Cardiac muscle cell (in vitro differentiated cells and primary cell): ENCODE measurements around the gene FBXL19. TPM values are rescaled to one million over a fixed set of nuclear protein-coding genes. Genes with fewer than 3 reads are reported as not detected.

Source experiments
- DNase-seq, 2 donors: peaks; one replicate each; pipeline versions ENCODE4 v3.0.0 to v3.0.0-alpha.2; 2010 to 2017; ENCODE audit warnings: low read depth in 1 of 2, low spot score in 1 of 2
- H3K27ac ChIP-seq: fragments of 200-600 bp; sonication (generic); 2 replicates; pipeline ENCODE4 v1.5.1; 2016
- H3K27me3 ChIP-seq: fragments of 200-600 bp; sonication (generic); 2 replicates; pipeline ENCODE4 v1.6.0; 2016; ENCODE audit warnings: control low read depth
- H3K36me3 ChIP-seq: fragments of 200-600 bp; sonication (generic); 2 replicates; pipeline ENCODE4 v1.5.1; 2016; ENCODE audit warnings: control low read depth
- H3K4me1 ChIP-seq: fragments of 200-600 bp; sonication (generic); 2 replicates; pipeline ENCODE4 v1.8.1; 2017; ENCODE audit warnings: low read depth, mild to moderate bottlenecking, mixed run types
- H3K4me3 ChIP-seq: fragments of 200-600 bp; sonication (generic); 2 replicates; pipeline ENCODE4 v1.5.1; 2016; ENCODE audit warnings: mild to moderate bottlenecking
- H3K9me3 ChIP-seq: fragments of 200-600 bp; sonication (generic); 2 replicates; pipeline ENCODE4 v1.5.1; 2017; ENCODE audit warnings: low read depth, mild to moderate bottlenecking, control low read depth
- CTCF ChIP-seq: IDR thresholded peaks from 2 replicates; pipeline ENCODE4 v1.5.1; 2012; ENCODE audit warnings: low read depth, mild to moderate bottlenecking, low read length
- polyA plus RNA-seq: library from polyadenylated mRNA; unstranded; fragments of >200 nt; fragmentation: Nextera tagmentation; extraction: Ambion mirVana; gene quantifications from 2 replicates; pipeline ENCODE4 v1.2.1, GENCODE V29; 2016
- total RNA-seq: library from RNA; depleted of rRNA; stranded (reverse); fragments of >200 nt; gene quantifications from 2 replicates; pipeline ENCODE4 v1.2.3, GENCODE V29; 2016

Gene FBXL19
- total and polyA plus RNA-seq, 2 experiments from 2014 or later = 4.0 to 60.0 TPM

DNA sequence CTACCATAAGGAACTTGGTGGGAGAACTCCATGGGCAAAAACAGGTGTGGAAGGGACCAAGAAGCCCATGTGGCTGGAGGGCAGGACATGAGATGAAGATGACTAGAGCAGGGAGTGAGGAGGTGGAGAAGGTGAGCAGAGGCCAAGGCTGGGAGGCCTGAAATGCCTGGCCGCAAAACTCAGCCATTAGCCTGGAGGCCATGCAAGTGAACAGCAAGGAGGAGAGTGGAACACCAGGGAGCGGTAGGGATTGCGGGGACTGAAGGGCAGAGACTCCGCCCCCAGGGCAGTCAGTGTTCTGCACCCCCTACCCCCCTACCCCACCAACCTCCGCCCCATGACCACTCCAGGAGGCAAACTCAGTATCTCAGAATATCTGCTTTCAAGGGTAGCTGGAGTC lies 46.5 kb upstream of the FBXL19 start:
- peak overlapping the region; percentile 92 for H3K27ac ChIP-seq
- peaks cover 19% of the 10 kb centered on the region for H3K4me1 ChIP-seq
- H3K9me3 ChIP-seq = no peaks in the 10 kb centered on the region
- TF ChIP-seq CTCF = no peak
- H3K4me3 ChIP-seq = peak overlapping the region; percentile 89
- no peak for DNase-seq
- peaks cover 2% of the 10 kb centered on the region for H3K36me3 ChIP-seq
- H3K27me3 ChIP-seq = no peaks in the 10 kb centered on the region

DNA sequence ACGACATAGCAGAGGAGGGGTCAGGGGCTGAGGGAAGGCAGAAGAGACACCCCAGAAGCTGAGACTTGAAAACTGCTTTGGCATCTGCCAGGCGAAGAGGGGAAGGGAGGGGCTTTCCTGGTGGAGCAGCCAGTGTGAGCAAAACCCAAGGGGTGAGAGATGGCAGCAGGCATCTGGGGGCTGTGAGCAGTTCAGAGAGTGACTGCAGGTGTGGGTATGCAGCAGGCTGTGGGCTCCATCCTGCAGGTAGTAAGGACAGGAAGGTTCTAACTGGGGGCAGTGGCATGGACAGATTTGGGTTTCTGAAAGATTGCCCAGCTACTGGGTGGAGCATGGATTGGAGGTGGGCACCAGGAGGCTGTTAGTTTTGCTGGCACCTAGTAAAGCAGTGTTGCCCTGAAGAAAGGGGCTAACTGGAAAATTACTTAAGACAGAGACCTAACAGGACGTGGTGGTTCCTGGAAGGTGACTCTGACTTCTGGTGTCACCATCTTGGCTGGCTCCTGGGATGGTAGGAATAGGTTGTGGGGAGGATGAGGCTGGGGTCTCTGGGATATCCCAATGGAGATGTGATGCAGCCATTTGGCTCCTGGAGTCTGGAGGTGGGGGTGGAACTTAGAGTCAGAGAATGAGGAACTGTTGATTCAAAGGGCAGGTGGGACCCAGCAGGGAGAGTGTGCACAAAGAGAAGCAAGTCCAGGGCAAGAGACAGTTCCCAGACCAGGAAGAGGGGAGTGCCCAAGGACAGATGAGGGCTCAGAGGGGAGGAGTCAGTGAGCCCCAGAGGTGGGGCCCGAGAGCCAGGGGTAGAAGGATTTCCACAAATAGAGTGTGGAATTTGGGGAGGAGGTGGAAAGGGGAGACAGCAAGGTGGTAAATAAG lies 40.7 kb upstream of the FBXL19 start:
- H3K4me1 ChIP-seq = no peaks in the 10 kb centered on the region
- H3K27ac ChIP-seq = peak overlapping the region; percentile 40
- peaks cover 4% of the 10 kb centered on the region for H3K36me3 ChIP-seq
- no peak overlapping the region for H3K4me3 ChIP-seq
- DNase-seq = no peak
- H3K9me3 ChIP-seq = no peaks in the 10 kb centered on the region
- TF ChIP-seq CTCF = no peak
- no peaks in the 10 kb centered on the region for H3K27me3 ChIP-seq

DNA sequence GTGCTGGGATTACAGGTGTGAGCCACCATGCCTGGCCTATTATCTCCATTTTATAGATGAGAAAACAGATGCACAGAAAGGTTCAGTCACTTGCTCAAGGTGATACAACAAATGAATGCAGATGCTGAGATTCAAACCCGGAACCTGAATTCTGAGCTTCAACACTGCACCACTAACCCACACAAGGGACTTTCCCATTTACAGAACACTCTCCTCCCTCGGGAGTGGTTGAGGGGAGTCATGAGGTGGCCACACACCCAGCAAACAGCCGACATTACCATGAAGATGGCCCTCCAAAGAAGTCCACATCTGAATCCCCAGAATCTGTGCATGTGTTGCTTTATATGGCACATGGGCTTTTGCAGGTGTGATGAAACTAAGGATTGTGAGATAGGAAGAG lies 38.6 kb upstream of the FBXL19 start:
- Histone ChIP-seq H3K27me3 (no peaks in the 10 kb centered on the region), H3K36me3 (peaks cover 13% of the 10 kb centered on the region), H3K4me3 (no peak overlapping the region), H3K27ac (no peak overlapping the region), H3K4me1 (no peaks in the 10 kb centered on the region), H3K9me3 (no peaks in the 10 kb centered on the region)
- DNase-seq = no peak
- no peak for TF ChIP-seq CTCF

- Histone ChIP-seq H3K27ac (no peak overlapping the region), H3K4me1 (no peaks in the 10 kb centered on the region), H3K4me3 (no peak overlapping the region), H3K9me3 (no peaks in the 10 kb centered on the region), H3K27me3 (no peaks in the 10 kb centered on the region), H3K36me3 (peaks cover 13% of the 10 kb centered on the region)
- no peak for TF ChIP-seq CTCF
- no peak for DNase-seq
These were observed 38.2 kb upstream of the FBXL19 start for GRCh38 chr16:30885196-30885595.

- H3K27me3 ChIP-seq = no peaks in the 10 kb centered on the region
- no peak for DNase-seq
- no peak for TF ChIP-seq CTCF
- peaks cover 11% of the 10 kb centered on the region for H3K36me3 ChIP-seq
- H3K4me1 ChIP-seq = no peaks in the 10 kb centered on the region
- no peak overlapping the region for H3K4me3 ChIP-seq
- H3K27ac ChIP-seq = no peak overlapping the region
- H3K9me3 ChIP-seq = no peaks in the 10 kb centered on the region
These were observed 37.2 kb upstream of the FBXL19 start for GRCh38 chr16:30886145-30886544.
